Neural progenitor cell (in vitro differentiated cells): ENCODE measurements around the gene KIF18B. TPM values are rescaled to one million over a fixed set of nuclear protein-coding genes. Genes with fewer than 3 reads are reported as not detected.

Experiments
- DNase-seq: peaks from one replicate; pipeline ENCODE4 v3.0.0-alpha.2; 2016; ENCODE audit warnings: low spot score
- H2AFZ ChIP-seq: fragments of 200-600 bp; sonication (generic); replicated peaks from 2 replicates; pipeline ENCODE4 v1.6.1; 2016; ENCODE audit warnings: antibody characterized with exemption
- H3F3A ChIP-seq: fragments of 200-600 bp; sonication (generic); 2 replicates; pipeline ENCODE4 v1.6.1; 2016; ENCODE audit warnings: antibody characterized with exemption, low read depth
- H3K27ac ChIP-seq: fragments of 200-600 bp; sonication (generic); 2 replicates; pipeline ENCODE4 v1.5.1; 2016; ENCODE audit warnings: mild to moderate bottlenecking
- H3K27me3 ChIP-seq: fragments of 200-600 bp; sonication (generic); 2 replicates; pipeline ENCODE4 v1.6.1; 2016; ENCODE audit warnings: mild to moderate bottlenecking, moderate library complexity
- H3K36me3 ChIP-seq: fragments of 200-600 bp; sonication (generic); 2 replicates; pipeline ENCODE4 v1.5.1; 2016
- H3K4me1 ChIP-seq: fragments of 200-600 bp; sonication (generic); 2 replicates; pipeline ENCODE4 v1.6.1; 2016; ENCODE audit warnings: mixed run types
- H3K4me2 ChIP-seq: fragments of 200-600 bp; sonication (generic); 2 replicates; pipeline ENCODE4 v1.6.1; 2016
- H3K4me3 ChIP-seq: fragments of 200-600 bp; sonication (generic); 2 replicates; pipeline ENCODE4 v1.5.1; 2016
- H3K79me2 ChIP-seq: fragments of 200-600 bp; sonication (generic); 2 replicates; pipeline ENCODE4 v1.6.1; 2016; ENCODE audit warnings: low read depth
- H3K9ac ChIP-seq: fragments of 200-600 bp; sonication (generic); 2 replicates; pipeline ENCODE4 v1.6.1; 2016
- H3K9me3 ChIP-seq: fragments of 200-600 bp; sonication (generic); 2 replicates; pipeline ENCODE4 v1.5.1; 2016; ENCODE audit warnings: low read depth
- H4K20me1 ChIP-seq: fragments of 200-600 bp; sonication (generic); 2 replicates; pipeline ENCODE4 v1.6.1; 2016; ENCODE audit warnings: low read depth
- H3K27ac Mint-ChIP-seq: 3 replicates; pipeline ENCODE4 v1.8.0; 2021; ENCODE audit warnings: mixed read lengths
- H3K27me3 Mint-ChIP-seq: 2 replicates; pipeline ENCODE4 v1.8.0; 2022; ENCODE audit warnings: low read depth, mild to moderate bottlenecking, inconsistent platforms, moderate library complexity, mixed read lengths; ENCODE audit not compliant: insufficient read depth
- H3K36me3 Mint-ChIP-seq: 3 replicates; pipeline ENCODE4 v1.8.0; 2021; ENCODE audit warnings: mixed read lengths
- H3K4me1 Mint-ChIP-seq: 3 replicates; pipeline ENCODE4 v1.8.0; 2021; ENCODE audit warnings: mixed read lengths
- H3K4me3 Mint-ChIP-seq: 3 replicates; pipeline ENCODE4 v1.8.0; 2021; ENCODE audit warnings: mild to moderate bottlenecking, moderate library complexity, mixed read lengths
- H3K9me3 Mint-ChIP-seq: 3 replicates; pipeline ENCODE4 v1.8.0; 2020; ENCODE audit warnings: mixed read lengths
- CTCF ChIP-seq: fragments of 200-600 bp; sonication (generic); IDR thresholded peaks from 2 replicates; pipeline ENCODE4 v1.5.1; 2017; ENCODE audit warnings: antibody characterized with exemption, mild to moderate bottlenecking
- EZH2 ChIP-seq: fragments of 200-600 bp; sonication (generic); IDR thresholded peaks from 2 replicates; pipeline ENCODE4 v1.6.1; 2017; ENCODE audit warnings: antibody characterized with exemption, mild to moderate bottlenecking, moderate library complexity
- EZH2phosphoT487 ChIP-seq: fragments of 200-600 bp; sonication (generic); IDR thresholded peaks from 2 replicates; pipeline ENCODE4 v1.6.1; 2017; ENCODE audit warnings: antibody characterized with exemption
- total RNA-seq: library from RNA; depleted of rRNA; stranded (reverse); fragments of >200 nt; gene quantifications from 2 replicates; pipeline ENCODE4 v1.2.3, GENCODE V29; 2015; ENCODE audit warnings: low replicate concordance

Gene KIF18B
- total RNA-seq, 1 donor from 2014 or later: 15.1 TPM

GRCh38 chr17:44972953-44973352, 25.4 kb upstream of the KIF18B start:
- TF ChIP-seq EZH2phosphoT487 (no peak), CTCF (no peak), EZH2 (no peak)
- no peak for DNase-seq
- peaks cover 44% of the 10 kb centered on the region for H3F3A ChIP-seq
- H3K27me3 ChIP-seq: peaks cover 50% of the 10 kb centered on the region
- H3K27ac ChIP-seq: no peak overlapping the region
- no peaks in the 10 kb centered on the region for H3K79me2 ChIP-seq
- no peaks in the 10 kb centered on the region for H3K9me3 Mint-ChIP-seq
- H3K9me3 ChIP-seq: no peaks in the 10 kb centered on the region
- H3K4me1 Mint-ChIP-seq: peaks cover 32% of the 10 kb centered on the region
- no peak overlapping the region for H3K4me3 Mint-ChIP-seq
- no peak overlapping the region for H3K9ac ChIP-seq
- peaks cover 32% of the 10 kb centered on the region for H3K4me1 ChIP-seq
- H3K27me3 Mint-ChIP-seq: peaks cover 39% of the 10 kb centered on the region
- no peaks in the 10 kb centered on the region for H3K36me3 ChIP-seq
- no peak overlapping the region for H2AFZ ChIP-seq
- H3K4me3 ChIP-seq: no peak overlapping the region
- H3K36me3 Mint-ChIP-seq: no peaks in the 10 kb centered on the region
- no peak overlapping the region for H3K27ac Mint-ChIP-seq
- H4K20me1 ChIP-seq: no peaks in the 10 kb centered on the region
- no peak overlapping the region for H3K4me2 ChIP-seq

DNA sequence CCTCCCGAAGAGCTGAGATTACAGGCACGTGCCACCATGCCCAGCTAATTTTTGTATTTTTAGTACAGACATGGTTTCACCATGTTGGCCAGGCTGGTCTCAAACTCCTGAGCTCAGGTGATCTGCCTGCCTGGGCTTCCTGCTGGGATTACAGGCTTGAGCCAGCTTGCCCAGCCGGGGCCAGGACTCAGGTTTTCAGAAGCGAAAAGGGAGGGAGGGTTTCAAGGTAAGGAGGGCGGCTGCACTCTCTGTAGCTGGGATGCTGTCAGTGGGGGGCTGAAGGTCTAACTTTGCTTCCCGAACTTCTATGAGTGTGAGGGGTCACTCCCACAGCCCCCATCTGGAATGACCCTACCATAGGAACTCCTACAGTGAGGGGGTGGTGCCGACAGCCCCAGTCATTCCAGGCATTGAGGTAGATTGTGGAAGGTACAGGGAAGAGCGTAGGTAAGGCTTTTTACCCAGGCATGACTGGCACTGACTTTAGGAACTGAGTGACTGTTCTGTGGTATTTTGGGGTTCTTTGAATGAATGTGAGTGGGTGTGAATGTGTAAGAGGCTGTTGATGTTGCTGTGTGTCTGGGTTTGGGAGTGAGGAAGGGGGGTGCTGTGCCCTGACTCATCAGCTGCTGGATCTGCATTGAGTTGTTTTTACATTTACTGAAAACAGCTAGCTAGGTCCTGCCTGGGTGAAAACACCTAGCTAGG, 24.4 kb upstream of the KIF18B start:
- H3K4me1 Mint-ChIP-seq: peaks cover 25% of the 10 kb centered on the region

GRCh38 chr17:44970136-44970741, 22.7 kb upstream of the KIF18B start:
- Histone ChIP-seq H3K4me1 (peaks cover 30% of the 10 kb centered on the region), H3K79me2 (no peaks in the 10 kb centered on the region), H3K9me3 (no peaks in the 10 kb centered on the region), H3K9ac (no peak overlapping the region), H3K4me2 (peak overlapping the region; percentile 94), H2AFZ (peak overlapping the region; percentile 59), H3K27ac (no peak overlapping the region), H4K20me1 (peaks cover 7% of the 10 kb centered on the region), H3K36me3 (no peaks in the 10 kb centered on the region), H3K4me3 (peak overlapping the region; percentile 73), H3K27me3 (peaks cover 77% of the 10 kb centered on the region), H3F3A (peaks cover 60% of the 10 kb centered on the region)
- H3K36me3 Mint-ChIP-seq: no peaks in the 10 kb centered on the region
- no peaks in the 10 kb centered on the region for H3K9me3 Mint-ChIP-seq
- peak overlapping the region; percentile 92 for H3K4me3 Mint-ChIP-seq
- no peak overlapping the region for H3K27ac Mint-ChIP-seq
- DNase-seq: peak; percentile 81
- TF ChIP-seq EZH2phosphoT487: no peak
- TF ChIP-seq CTCF: no peak
- peaks cover 56% of the 10 kb centered on the region for H3K27me3 Mint-ChIP-seq
- H3K4me1 Mint-ChIP-seq: peaks cover 29% of the 10 kb centered on the region

More for the DNA sequence above, 24.4 kb upstream of the KIF18B start:
- no peak overlapping the region for H2AFZ ChIP-seq
- Mint-ChIP-seq H3K36me3 (no peaks in the 10 kb centered on the region), H3K27me3 (peaks cover 43% of the 10 kb centered on the region), H3K9me3 (no peaks in the 10 kb centered on the region), H3K27ac (no peak overlapping the region), H3K4me3 (peak overlapping the region; percentile 3)
- no peaks in the 10 kb centered on the region for H3K36me3 ChIP-seq
- no peak overlapping the region for H3K27ac ChIP-seq
- peaks cover 27% of the 10 kb centered on the region for H3K4me1 ChIP-seq
- H3K9ac ChIP-seq: no peak overlapping the region
- H3K79me2 ChIP-seq: no peaks in the 10 kb centered on the region
- H3F3A ChIP-seq: peaks cover 50% of the 10 kb centered on the region
- H4K20me1 ChIP-seq: peaks cover 5% of the 10 kb centered on the region
- H3K4me2 ChIP-seq: peak overlapping the region; percentile 2
- DNase-seq: no peak
- H3K4me3 ChIP-seq: no peak overlapping the region
- H3K27me3 ChIP-seq: peaks cover 60% of the 10 kb centered on the region
- H3K9me3 ChIP-seq: no peaks in the 10 kb centered on the region
- TF ChIP-seq EZH2phosphoT487 (no peak), EZH2 (no peak), CTCF (no peak)
